Fibroblast of skin of right biceps (primary cell): Measurements from ENCODE around the gene CHAMP1.
"Not testable (repeated sequence)": the region's sequence is repeated elsewhere in the genome, so short reads cannot be mapped to it uniquely, and the experiment has no call there.

Experiments used
- DNase-seq: peaks from one replicate; pipeline ENCODE4 v3.0.0-alpha.2; 2013

CHAMP1 gene

GRCh38 chr13:114338959-114339358, 24.7 kb downstream of the CHAMP1 start:
- DNase-seq = no peak

GRCh38 chr13:114339857-114340534, 25.7 kb downstream of the CHAMP1 start:
- peak; percentile 47 for DNase-seq

GRCh38 chr13:114341003-114341777, 26.9 kb downstream of the CHAMP1 start:
- no peak for DNase-seq

GRCh38 chr13:114347256-114347655, 33.0 kb downstream of the CHAMP1 start:
- not testable (repeated sequence) for DNase-seq

- not testable (repeated sequence) for DNase-seq
Observed at GRCh38 chr13:114352763-114353162, 38.5 kb downstream of the CHAMP1 start.

- not testable (repeated sequence) for DNase-seq
Observed at GRCh38 chr13:114353382-114353781, 39.1 kb downstream of the CHAMP1 start.
